K562 (cell line): ENCODE data around the gene SLC22A12. TPM values are rescaled to one million over a fixed set of nuclear protein-coding genes. Genes with fewer than 3 reads are reported as not detected.

Experiments
- ARNT ChIP-seq, 2 experiments: fragments of 450-650 bp; IDR thresholded peaks; 2 replicates each; pipeline ENCODE4 v1.6.1; 2016; ENCODE audit warnings: mild to moderate bottlenecking in 1 of 2
- ERF ChIP-seq: fragments of 450-650 bp; formaldehyde crosslinking; IDR thresholded peaks from 2 replicates; pipeline ENCODE4 v1.4.0; 2020; ENCODE audit warnings: mild to moderate bottlenecking, mixed read lengths
- ETV5 ChIP-seq: sonication (generic); formaldehyde crosslinking; IDR thresholded peaks from 2 replicates; pipeline ENCODE4 v1.4.0; 2020; ENCODE audit warnings: low read depth, mild to moderate bottlenecking, missing genetic modification reagents
- FOXA3 ChIP-seq, 2 experiments: fragments of 450-650 bp in 1 of 2; sonication (generic) in 1 of 2; formaldehyde crosslinking; IDR thresholded peaks in 1 of 2; conservative IDR thresholded peaks in 1 of 2; 2 replicates each; pipeline versions ENCODE4 v1.4.0 to v1.8.0; 2020 to 2022; ENCODE audit warnings: mild to moderate bottlenecking in 2 of 2, missing genetic modification reagents in 1 of 2
- GTF2F1 ChIP-seq: IDR thresholded peaks from 2 replicates; pipeline ENCODE4 v1.6.1; 2011; ENCODE audit warnings: low read depth, low read length, improper control_type of control experiment
- HES1 ChIP-seq: fragments of 450-650 bp; IDR thresholded peaks from 2 replicates; pipeline ENCODE4 v1.6.1; 2016; ENCODE audit warnings: low read depth, mild to moderate bottlenecking, moderate library complexity
- MYBL2 ChIP-seq, 2 experiments: fragments of 450-650 bp in 1 of 2; sonication (generic) in 1 of 2; formaldehyde crosslinking in 1 of 2; IDR thresholded peaks; 2 replicates each; pipeline versions ENCODE4 v1.6.1 to v1.8.1; 2017 to 2022; ENCODE audit warnings: borderline replicate concordance in 1 of 2, inconsistent platforms in 1 of 2, low read depth in 1 of 2, mild to moderate bottlenecking in 1 of 2, missing genetic modification reagents in 1 of 2, moderate library complexity in 1 of 2
- MYC ChIP-seq, 2 experiments: fragments of 250-450 bp in 1 of 2; sonication (Bioruptor Pico) in 1 of 2; IDR thresholded peaks; 2 replicates each; pipeline versions ENCODE4 v1.5.1 to v1.6.1; 2012 to 2021; ENCODE audit warnings: low read depth in 2 of 2, borderline replicate concordance in 1 of 2, improper control_type of control experiment in 1 of 2, low read length in 1 of 2, mild to moderate bottlenecking in 1 of 2, moderate library complexity in 1 of 2
- RBM34 ChIP-seq: fragments of 200-400 bp; formaldehyde crosslinking; IDR thresholded peaks from 2 replicates; pipeline ENCODE4 v1.6.1; 2018; ENCODE audit warnings: low read length, borderline replicate concordance; ENCODE audit not compliant: insufficient read depth
- SMAD4 ChIP-seq: fragments of 250-450 bp; sonication (Bioruptor Pico); conservative IDR thresholded peaks from 2 replicates; pipeline ENCODE4 v1.8.0; 2021; ENCODE audit warnings: inconsistent platforms, mild to moderate bottlenecking, moderate library complexity
- SP1 ChIP-seq: sonication (generic); formaldehyde crosslinking; IDR thresholded peaks from 2 replicates; pipeline ENCODE4 v1.8.1; 2022; ENCODE audit warnings: mild to moderate bottlenecking, missing genetic modification reagents
- TCF3 ChIP-seq: sonication (generic); formaldehyde crosslinking; IDR thresholded peaks from 2 replicates; pipeline ENCODE4 v1.4.0; 2020; ENCODE audit warnings: mild to moderate bottlenecking, missing genetic modification reagents
- TFAM ChIP-seq: fragments of 250-450 bp; sonication (Bioruptor Pico); conservative IDR thresholded peaks from 2 replicates; pipeline ENCODE4 v1.5.0; 2021; ENCODE audit warnings: mild to moderate bottlenecking, moderate library complexity
- TRIM28 ChIP-seq: fragments of 450-650 bp; IDR thresholded peaks from 2 replicates; pipeline ENCODE4 v1.6.1; 2017
- U2AF1 ChIP-seq: fragments of 200-400 bp; formaldehyde crosslinking; optimal IDR thresholded peaks from 2 replicates; pipeline ENCODE3; 2017; ENCODE audit warnings: mild to moderate bottlenecking, low read depth, low read length, moderate library complexity
- XRCC3 ChIP-seq: fragments of 450-650 bp; IDR thresholded peaks from 2 replicates; pipeline ENCODE4 v1.6.1; 2017; ENCODE audit warnings: mild to moderate bottlenecking, moderate library complexity
- ZBTB2 ChIP-seq: fragments of 450-650 bp; IDR thresholded peaks from 2 replicates; pipeline ENCODE4 v1.6.1; 2016; ENCODE audit warnings: antibody characterized with exemption
- ZBTB34 ChIP-seq: fragments of 250-450 bp; sonication (Bioruptor Pico); IDR thresholded peaks from 2 replicates; pipeline ENCODE4 v1.8.0; 2021; ENCODE audit warnings: mild to moderate bottlenecking, moderate library complexity
- ZNF146 ChIP-seq: IDR thresholded peaks from one replicate; pipeline ENCODE4 v1.6.1; 2018; ENCODE audit warnings: missing compliant biosample characterization; ENCODE audit not compliant: unreplicated experiment
- ZNF224 ChIP-seq: sonication (generic); formaldehyde crosslinking; IDR thresholded peaks from 2 replicates; pipeline ENCODE4 v1.8.0; 2022; ENCODE audit warnings: mild to moderate bottlenecking, missing genetic modification reagents
- ZNF395 ChIP-seq: fragments of 200-800 bp; sonication (Bioruptor generic); IDR thresholded peaks from 2 replicates; pipeline ENCODE4 v1.6.1; 2017; ENCODE audit warnings: missing genetic modification characterization, missing compliant biosample characterization
- ZNF830 ChIP-seq: fragments of 250-450 bp; sonication (Bioruptor Pico); IDR thresholded peaks from 2 replicates; pipeline ENCODE4 v1.5.0; 2021; ENCODE audit warnings: mild to moderate bottlenecking
- polyA plus RNA-seq, 8 experiments: library from polyadenylated mRNA; depleted of rRNA in 4 of 8; stranded (reverse) in 5 of 8; unstranded in 3 of 8; fragments of >200 nt; fragmentation: Nextera tagmentation in 2 of 8; fragmentation: Illumina TruSeq in 1 of 8; extraction: Ambion mirVana in 2 of 8; extraction: Trizol in 1 of 8; gene quantifications; 2 replicates each; pipeline versions ENCODE4 v1.2.1 to v1.2.3, GENCODE V29; 2011 to 2014; ENCODE audit warnings: inconsistent platforms in 1 of 8, missing spikeins in 1 of 8
- total RNA-seq, 7 experiments: library from RNA; depleted of rRNA in 6 of 7; stranded (reverse); fragments of >200 nt in 6 of 7; fragmentation: Illumina TruSeq in 2 of 7; extraction: Trizol in 2 of 7; gene quantifications; 2 replicates each; pipeline versions ENCODE4 v1.2.1 to v1.2.3, GENCODE V29; 2011 to 2021; ENCODE audit warnings: low replicate concordance in 1 of 7

Gene SLC22A12
- total and polyA plus RNA-seq, 9 of the 15 experiments (the other 6 are each of a cell fraction or from before 2014, with no cell fraction given), result not detected

- peak; percentile 22; the same call in 1 of the 2 replicates for TF ChIP-seq SMAD4 (CRISPR knock-in tag)
- TF ChIP-seq ZNF224 (CRISPR knock-in tag), result no peak
- no peak for TF ChIP-seq U2AF1
- peak; percentile 43; the same call in 1 of the 2 replicates for TF ChIP-seq TCF3
- TF ChIP-seq ARNT (IDR thresholded peaks at IDR 0.05), result no peak
- peak; percentile 70; the same call in 1 of the 2 replicates for TF ChIP-seq SP1 (CRISPR knock-in tag)
- no peak for TF ChIP-seq ZNF830
- TF ChIP-seq ERF (CRISPR knock-in tag), result no peak
- no peak for TF ChIP-seq ZNF146 (CRISPR knock-in tag)
- TF ChIP-seq ETV5 (CRISPR knock-in tag), result no peak
- no peak for TF ChIP-seq TFAM (CRISPR knock-in tag)
- no peak for TF ChIP-seq HES1
- no peak for TF ChIP-seq ZBTB2
- no peak for TF ChIP-seq ZNF395 (CRISPR knock-in tag)
- no peak for TF ChIP-seq TRIM28
- no peak for TF ChIP-seq XRCC3
- no peak for TF ChIP-seq ZBTB34
- TF ChIP-seq MYC (IDR thresholded peaks at IDR 0.05; ENCODE audit: low read depth, low read length), result no peak
- no peak for TF ChIP-seq MYC (CRISPR knock-in tag; IDR thresholded peaks at IDR 0.05; ENCODE audit: borderline replicate concordance, low read depth)
- TF ChIP-seq MYBL2 (IDR thresholded peaks at IDR 0.05; ENCODE audit: low read depth), result no peak
- TF ChIP-seq MYBL2 (CRISPR knock-in tag; IDR thresholded peaks at IDR 0.05; ENCODE audit: borderline replicate concordance), result no peak
- TF ChIP-seq GTF2F1, result no peak
- TF ChIP-seq FOXA3 (CRISPR knock-in tag; conservative IDR thresholded peaks at IDR 0.05 in 1 of 2, IDR thresholded peaks at IDR 0.05 in 1 of 2), result no peak
- no peak for TF ChIP-seq RBM34
Measured at GRCh38 chr11:64629796-64630562, 39.0 kb downstream of the SLC22A12 start (continued).
